RPMI8226 (cell line): ENCODE measurements around the gene WDR5.

Experiments used
- DNase-seq: peaks from one replicate; pipeline ENCODE4 v3.0.0-alpha.2; 2015

The WDR5 gene

DNA sequence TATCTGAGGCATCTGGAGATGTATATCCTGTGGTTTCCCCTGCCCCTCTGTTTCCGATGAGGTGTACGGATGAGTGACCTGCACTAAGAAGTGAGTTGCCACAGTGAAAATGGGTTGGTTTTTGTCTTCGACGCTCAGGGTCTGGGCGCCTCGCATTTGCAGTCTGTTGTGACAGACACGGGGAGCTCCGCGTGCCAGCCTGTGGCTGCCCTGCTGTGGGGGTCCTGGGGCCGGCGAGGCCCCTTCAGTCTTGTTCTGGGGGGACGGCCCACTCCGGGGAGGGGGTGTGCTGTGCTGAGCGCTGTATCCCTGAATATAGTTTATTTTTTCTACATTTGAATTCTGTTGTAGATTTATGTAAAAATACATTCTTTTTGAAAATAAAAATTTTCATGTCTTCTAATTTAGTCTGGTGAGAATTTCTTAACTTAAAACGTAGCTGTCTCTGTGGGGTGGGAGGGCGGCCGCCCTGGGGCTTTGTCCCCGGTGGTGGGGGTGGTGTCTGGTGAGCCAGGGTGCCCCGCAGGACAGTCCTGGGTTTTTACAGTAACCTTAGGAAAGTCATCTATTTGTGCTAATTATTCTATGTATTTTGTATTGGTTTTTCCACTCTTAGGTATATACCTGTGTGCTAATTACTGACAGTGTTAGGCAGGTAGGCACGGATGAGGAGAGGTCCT is 23.8 kb downstream of the WDR5 start:
- DNase-seq = no peak

GRCh38 chr9:134161647-134162046 is 25.8 kb downstream of the WDR5 start:
- DNase-seq = no peak

DNA sequence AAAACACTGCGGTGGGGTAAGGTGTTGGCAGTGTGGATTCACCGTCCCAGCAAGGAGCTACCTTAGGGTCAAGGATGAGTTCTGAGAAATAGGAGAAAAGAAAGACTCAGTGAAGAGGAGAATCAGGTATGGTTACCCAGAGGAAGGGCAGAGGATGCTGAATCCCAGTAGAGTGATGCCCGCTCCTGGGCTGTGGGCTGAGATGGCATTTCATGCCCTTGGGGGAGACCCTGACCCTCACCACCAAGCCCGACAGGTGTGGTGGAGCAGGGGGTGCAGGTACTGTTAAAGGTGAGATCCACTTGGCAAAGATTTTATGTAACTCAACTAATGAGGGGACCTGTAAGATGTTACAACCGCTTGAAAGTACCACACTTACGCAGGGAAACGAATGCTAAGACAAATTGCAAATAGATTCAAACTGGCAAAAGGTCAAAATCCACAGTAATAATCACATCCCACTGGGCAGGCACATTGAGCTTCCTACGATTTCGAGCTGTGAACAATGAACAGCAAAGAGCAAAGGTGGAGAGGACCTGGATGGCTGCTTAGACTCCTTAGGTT is 26.4 kb downstream of the WDR5 start:
- DNase-seq = no peak

DNA sequence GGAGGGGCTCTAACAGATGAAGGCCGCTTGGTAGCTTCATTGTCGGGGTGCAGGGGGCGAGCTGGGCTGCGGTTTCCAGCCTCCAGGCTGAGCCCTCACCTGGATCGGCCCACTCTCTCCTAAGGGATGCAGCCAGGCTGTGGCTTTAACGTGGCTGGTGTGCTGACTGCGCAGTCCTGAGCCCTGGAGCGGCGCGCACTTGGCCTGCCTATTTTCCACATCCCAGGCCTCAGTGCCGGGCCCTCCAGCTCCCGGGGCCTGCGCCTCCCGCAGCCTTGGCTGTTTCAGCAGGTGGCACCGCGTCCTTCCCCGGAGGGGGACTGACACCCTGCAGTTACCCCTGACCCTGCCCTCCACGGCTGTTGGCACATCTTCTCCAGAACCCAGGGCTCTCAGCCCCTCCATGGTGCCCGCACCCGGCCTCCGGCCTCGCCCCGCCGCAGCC is 27.1 kb downstream of the WDR5 start:
- no peak for DNase-seq

- DNase-seq = peak; percentile 62
Measured at GRCh38 chr9:134163371-134164196, 27.7 kb downstream of the WDR5 start.

GRCh38 chr9:134164879-134165278 is 29.0 kb downstream of the WDR5 start:
- DNase-seq = no peak

- DNase-seq = peak; percentile 52
Measured at GRCh38 chr9:134165357-134166315, 29.8 kb downstream of the WDR5 start.

- DNase-seq = no peak
Measured at GRCh38 chr9:134166374-134166773, 30.5 kb downstream of the WDR5 start.

- DNase-seq = no peak
Measured at GRCh38 chr9:134167530-134167931, 31.6 kb downstream of the WDR5 start.

- DNase-seq = peak; percentile 46
Measured at GRCh38 chr9:134168757-134169550, 33.1 kb downstream of the WDR5 start.

GRCh38 chr9:134169724-134170401 is 34.0 kb downstream of the WDR5 start:
- no peak for DNase-seq

DNA sequence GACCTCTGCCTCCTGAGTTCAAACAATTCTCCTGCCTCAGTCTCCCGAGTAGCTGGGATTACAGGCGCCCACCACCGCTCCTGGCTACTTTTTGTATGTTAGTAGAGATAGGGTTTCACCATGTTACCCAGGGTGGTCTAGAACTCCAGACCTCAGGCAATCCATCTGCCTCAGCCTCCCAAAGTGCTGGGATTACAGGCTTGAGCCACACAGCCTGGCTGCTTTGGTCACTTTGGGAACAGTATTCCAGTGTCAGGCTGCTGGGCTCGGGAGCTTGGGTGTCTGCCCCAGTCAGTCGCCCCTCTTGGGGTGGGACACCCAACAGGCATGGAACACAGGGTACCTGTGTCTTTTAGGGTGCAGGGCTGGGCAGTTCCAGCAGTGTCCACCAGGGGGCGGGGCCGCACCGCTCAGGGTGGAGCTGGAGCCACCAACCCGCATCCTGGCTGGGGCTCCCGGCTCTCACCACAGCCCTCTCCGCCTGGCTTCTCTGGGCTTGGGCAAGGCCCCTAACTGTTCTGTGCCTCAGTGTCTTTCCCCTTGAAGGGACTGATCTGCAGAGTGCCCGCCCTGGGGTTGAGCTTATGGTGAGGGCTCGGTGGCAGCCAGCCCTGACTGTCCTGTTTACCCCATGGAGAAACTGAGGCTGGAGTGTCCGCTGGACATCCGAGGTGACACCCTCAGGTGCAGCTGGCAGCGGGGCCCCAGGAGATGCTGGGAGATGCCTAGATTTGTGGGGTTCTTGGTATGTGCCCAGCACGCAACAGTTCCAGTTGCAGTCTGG is 34.8 kb downstream of the WDR5 start:
- no peak for DNase-seq

DNA sequence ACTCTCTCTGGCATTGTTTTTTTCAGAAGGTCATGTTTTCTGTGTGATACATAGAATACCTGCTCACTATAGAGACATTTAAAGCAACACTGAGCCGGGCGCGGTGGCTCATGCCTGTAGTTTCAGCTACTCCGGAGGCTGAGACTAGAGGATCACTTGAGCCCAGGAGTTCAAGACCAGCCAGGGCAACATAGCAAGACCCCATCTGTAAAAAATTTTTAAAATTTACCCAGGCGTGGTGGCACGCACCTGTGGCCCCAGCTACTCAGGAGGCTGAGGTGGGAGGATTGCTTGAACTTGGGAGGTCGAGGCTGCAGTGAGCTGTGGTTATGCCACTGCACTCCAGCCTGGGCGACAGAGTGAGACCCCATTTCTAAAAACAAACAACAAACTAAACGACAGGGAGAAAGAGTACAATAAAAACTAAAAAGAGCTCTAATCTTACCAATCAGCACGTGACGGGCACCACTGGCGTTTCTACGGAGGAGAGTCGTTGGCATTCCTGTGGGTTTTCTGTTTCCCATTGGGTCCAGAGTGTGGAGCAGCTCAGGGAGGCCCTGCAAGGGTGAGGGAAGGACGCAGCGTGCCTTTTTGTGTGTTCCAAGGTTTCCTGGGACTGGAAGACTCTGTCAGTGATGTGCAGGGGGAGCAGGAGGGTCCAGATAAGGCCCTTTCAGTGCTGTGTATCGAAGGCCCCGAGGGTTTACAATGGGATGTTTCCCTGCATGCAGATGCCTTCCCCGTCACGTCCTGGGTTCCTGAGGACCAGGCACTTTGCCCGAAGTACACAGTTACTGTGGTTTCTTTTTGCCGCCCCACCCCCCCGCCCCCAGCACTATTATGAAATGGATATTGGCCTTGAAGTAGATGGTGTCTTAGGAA is 35.7 kb downstream of the WDR5 start:
- no peak for DNase-seq

- DNase-seq = no peak
Measured at GRCh38 chr9:134172198-134173126, 36.6 kb downstream of the WDR5 start.

- DNase-seq = no peak
Measured at GRCh38 chr9:134173127-134174072, 37.5 kb downstream of the WDR5 start.

- DNase-seq = peak; percentile 32
Measured at GRCh38 chr9:134174073-134174449, 38.2 kb downstream of the WDR5 start.
